Heart right ventricle (tissue), 16 donors: ENCODE data around the gene MCTP1. TPM values are rescaled to one million over a fixed set of nuclear protein-coding genes. Genes with fewer than 3 reads are reported as not detected.

Experiments
- ATAC-seq, 8 donors: fragments of 200-7000 bp; cut with Tn5 transposase; one replicate each; pipeline ENCODE4 v1.9.1; 2020; ENCODE audit warnings: mild to moderate bottlenecking in 8 of 8, moderate library complexity in 8 of 8, moderate number of reproducible peaks in 1 of 8
- DNase-seq, 2 donors: peaks; one replicate each; pipeline ENCODE4 v3.0.0-alpha.2; 2020
- H3K27ac ChIP-seq, 10 donors: fragments of 200-600 bp; sonication (generic) in 2 of 10; one replicate each; pipeline versions ENCODE4 v1.5.0 to v1.8.0; 2020 to 2022; ENCODE audit warnings: mild to moderate bottlenecking in 3 of 10
- H3K27me3 ChIP-seq, 7 donors: fragments of 200-600 bp; one replicate each; pipeline ENCODE4 v1.8.0; 2021 to 2022; ENCODE audit warnings: mild to moderate bottlenecking in 2 of 7
- H3K36me3 ChIP-seq, 9 donors: fragments of 200-600 bp; sonication (generic) in 1 of 9; one replicate each; pipeline versions ENCODE4 v1.5.0 to v1.8.0; 2020 to 2022; ENCODE audit warnings: mild to moderate bottlenecking in 2 of 9
- H3K4me1 ChIP-seq, 9 donors: fragments of 200-600 bp; sonication (generic) in 1 of 9; one replicate each; pipeline versions ENCODE4 v1.5.0 to v1.8.0; 2020 to 2022; ENCODE audit warnings: mild to moderate bottlenecking in 4 of 9
- H3K4me3 ChIP-seq, 10 donors: fragments of 200-600 bp; sonication (generic) in 2 of 10; one replicate each; pipeline versions ENCODE4 v1.5.0 to v1.8.0; 2020 to 2022; ENCODE audit warnings: mild to moderate bottlenecking in 7 of 10, moderate library complexity in 2 of 10
- H3K9me3 ChIP-seq, 11 donors: fragments of 200-600 bp in 10 of 11; sonication (generic) in 2 of 11; one replicate each; pipeline versions ENCODE4 v1.5.0 to v1.8.0; 2013 to 2022; ENCODE audit warnings: mild to moderate bottlenecking in 2 of 11, control low read depth in 1 of 11, moderate library complexity in 1 of 11
- WGBS, 2 donors: extraction: QIAGEN DNeasy Blood & Tissue Kit; methylation state at CpG; one replicate each; pipeline ENCODE4 v1.1.7; 2013; ENCODE audit warnings: inconsistent platforms in 1 of 2; 5-methylcytosine and 5-hydroxymethylcytosine counted together
- intact Hi-C, 10 donors: fragments of 100-400 bp; cut with DNase I; formaldehyde crosslinking; loops; one replicate each; pipeline versions ENCODE4 v1.11.1 to v1.14.2; 2022
- polyA plus RNA-seq, 2 donors: library from polyadenylated mRNA; stranded (reverse); fragments of 200-250 nt; gene quantifications; one replicate each; pipeline ENCODE4 v1.2.3, GENCODE V29; 2013
- total RNA-seq, 10 donors: library from RNA; stranded (reverse); fragmentation: NEBNext Ultra II Directional in 3 of 10; extraction: Animal tissue kit (Norgen Biotek cat#: 25700) in 3 of 10; gene quantifications; one replicate each; pipeline versions ENCODE4 v1.2.1 to v1.2.4, GENCODE V29; 2021 to 2023
- TF ChIP-seq, protein P1 (sequence below), 9 donors: fragments of 200-600 bp; sonication (generic) in 2 of 9; IDR thresholded peaks; one replicate each; pipeline versions ENCODE4 v1.5.0 to v1.8.0; 2021 to 2022; ENCODE audit warnings: antibody characterized with exemption in 9 of 9, mild to moderate bottlenecking in 5 of 9, moderate library complexity in 1 of 9
- donor health status: Arrhythmogenic right ventricular cardiomyopathy.
- donor health status: ischemic (EF 13 %, LVEDD 7.1; RV severe dilation, severe dysfunction).
- donor health status: healthy with polysubstance abuse.
- donor health status: DM: no; HTN: yes; CAD: no.
- donor health status: DM: no; HTN: no; CAD: no.
- donor health status: ischemic (EF 25% LVEDD 6.9; RV normal size, moderate dysfunction).
- donor health status: ischemic (EF 25% LVEDD 5.7; RV mildly dilated, moderate dysfunction).
- donor health status: healthy.
- donor health status: DM: yes; HTN: yes; CAD: no.
- donor health status: Ischemic cardiomyopathy.
- donor health status: ischemic (EF 35%, LVEDD 5.7; RV mildly dilated, moderate dysfunction).
- donor health status: nonischemic (EF 11% LVEDD 7.7; RV severe dilation, severe dysfunction).
- donor health status: DM: yes; HTN: yes; CAD: no.
- donor health status: PGD.
- donor health status: ischemic (EF 29% LVEDD 5.4; RV normal size, mild dysfunction).
- donor health status: nonischemic (EF 23%, LVEDD 6.1; RV moderate dilation, normal function).

The MCTP1 gene
- total and polyA plus RNA-seq, 12 donors, result 1.3 to 19.7 (median 5.3) TPM

DNA sequence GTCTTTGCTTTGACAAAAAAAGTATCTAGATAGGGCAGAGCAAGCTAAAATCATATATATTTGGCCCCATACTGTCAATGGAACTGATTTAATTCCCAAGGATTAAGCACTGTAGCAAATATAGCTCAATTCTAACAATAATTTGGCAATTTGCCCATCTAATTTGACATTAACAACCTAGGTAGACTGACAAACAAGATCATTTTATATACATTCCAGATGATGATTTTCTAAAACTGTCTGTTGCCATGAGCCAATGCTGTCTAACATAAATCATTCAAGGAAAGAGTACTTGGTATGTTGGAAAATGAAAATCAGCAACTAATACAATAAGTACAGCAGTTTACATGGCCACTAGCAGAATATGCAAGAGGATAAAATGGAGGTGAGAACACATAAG, 32.1 kb downstream of the MCTP1 start:
- H3K4me1 ChIP-seq, result no peaks in the 10 kb centered on the region
- H3K4me3 ChIP-seq, result no peak overlapping the region
- TF ChIP-seq, protein P1, sequence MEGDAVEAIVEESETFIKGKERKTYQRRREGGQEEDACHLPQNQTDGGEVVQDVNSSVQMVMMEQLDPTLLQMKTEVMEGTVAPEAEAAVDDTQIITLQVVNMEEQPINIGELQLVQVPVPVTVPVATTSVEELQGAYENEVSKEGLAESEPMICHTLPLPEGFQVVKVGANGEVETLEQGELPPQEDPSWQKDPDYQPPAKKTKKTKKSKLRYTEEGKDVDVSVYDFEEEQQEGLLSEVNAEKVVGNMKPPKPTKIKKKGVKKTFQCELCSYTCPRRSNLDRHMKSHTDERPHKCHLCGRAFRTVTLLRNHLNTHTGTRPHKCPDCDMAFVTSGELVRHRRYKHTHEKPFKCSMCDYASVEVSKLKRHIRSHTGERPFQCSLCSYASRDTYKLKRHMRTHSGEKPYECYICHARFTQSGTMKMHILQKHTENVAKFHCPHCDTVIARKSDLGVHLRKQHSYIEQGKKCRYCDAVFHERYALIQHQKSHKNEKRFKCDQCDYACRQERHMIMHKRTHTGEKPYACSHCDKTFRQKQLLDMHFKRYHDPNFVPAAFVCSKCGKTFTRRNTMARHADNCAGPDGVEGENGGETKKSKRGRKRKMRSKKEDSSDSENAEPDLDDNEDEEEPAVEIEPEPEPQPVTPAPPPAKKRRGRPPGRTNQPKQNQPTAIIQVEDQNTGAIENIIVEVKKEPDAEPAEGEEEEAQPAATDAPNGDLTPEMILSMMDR (IDR thresholded peaks at IDR 0.05), result no peak
- DNase-seq (no peak), ATAC-seq (no peak)
- peaks cover 0 to 11% (median 0%) of the 10 kb centered on the region in 11 donors for H3K9me3 ChIP-seq
- H3K27me3 ChIP-seq, result peaks cover 0 to 3% (median 0%) of the 10 kb centered on the region in 7 donors
- no peak overlapping the region for H3K27ac ChIP-seq
- H3K36me3 ChIP-seq, result no peaks in the 10 kb centered on the region
- intact Hi-C loops, result loop anchor here in 1 of 10 donors (10.0 kb wide), 1 partner anchor 278 kb away; no protein-coding TSS in a partner anchor

GRCh38 chr5:95251185-95251584, 33.7 kb downstream of the MCTP1 start:
- Histone ChIP-seq H3K27me3 (peaks cover 0 to 3% (median 0%) of the 10 kb centered on the region in 7 donors), H3K4me3 (no peak overlapping the region), H3K36me3 (no peaks in the 10 kb centered on the region), H3K27ac (no peak overlapping the region), H3K9me3 (peaks cover 0 to 11% (median 0%) of the 10 kb centered on the region in 11 donors), H3K4me1 (no peaks in the 10 kb centered on the region)
- WGBS, 2 donors, result 78 to 83% methylated on average over 3 of the region's 3 CpGs
- intact Hi-C loops, result loop anchor here in 1 of 10 donors (10.0 kb wide), 1 partner anchor 276 kb away; no protein-coding TSS in a partner anchor
- TF ChIP-seq, protein P1 (IDR thresholded peaks at IDR 0.05), result no peak
- DNase-seq (no peak), ATAC-seq (no peak)

DNA sequence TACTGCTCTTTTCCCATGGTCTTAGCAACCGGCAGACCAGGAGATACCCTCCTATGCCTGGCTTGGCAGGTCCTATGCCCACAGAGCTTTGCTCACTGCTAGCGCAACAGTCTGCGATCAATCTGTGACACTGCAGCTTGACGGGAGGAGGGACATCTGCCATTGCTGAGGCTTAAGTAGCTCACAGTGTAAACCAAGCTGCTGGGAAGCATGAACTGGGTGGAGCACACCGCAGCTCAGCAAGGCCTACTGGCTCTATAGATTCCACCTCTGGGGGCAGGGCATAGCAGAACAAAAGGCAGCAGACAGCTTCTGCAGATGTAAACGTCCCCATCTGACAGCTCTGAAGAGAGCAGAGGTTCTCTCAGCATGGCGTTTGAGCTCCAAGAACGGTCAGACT, 40.4 kb downstream of the MCTP1 start:
- DNase-seq (no peak), ATAC-seq (no peak)
- Histone ChIP-seq H3K27me3 (no peaks in the 10 kb centered on the region), H3K4me1 (no peaks in the 10 kb centered on the region), H3K4me3 (no peak overlapping the region), H3K9me3 (peaks cover 0 to 11% (median 0%) of the 10 kb centered on the region in 11 donors), H3K27ac (no peak overlapping the region), H3K36me3 (no peaks in the 10 kb centered on the region)
- TF ChIP-seq, protein P1 (IDR thresholded peaks at IDR 0.05), result no peak
- intact Hi-C loops, result no loop called here
- WGBS, 2 donors, result 66 to 69% methylated on average over 8 of the region's 8 CpGs

DNA sequence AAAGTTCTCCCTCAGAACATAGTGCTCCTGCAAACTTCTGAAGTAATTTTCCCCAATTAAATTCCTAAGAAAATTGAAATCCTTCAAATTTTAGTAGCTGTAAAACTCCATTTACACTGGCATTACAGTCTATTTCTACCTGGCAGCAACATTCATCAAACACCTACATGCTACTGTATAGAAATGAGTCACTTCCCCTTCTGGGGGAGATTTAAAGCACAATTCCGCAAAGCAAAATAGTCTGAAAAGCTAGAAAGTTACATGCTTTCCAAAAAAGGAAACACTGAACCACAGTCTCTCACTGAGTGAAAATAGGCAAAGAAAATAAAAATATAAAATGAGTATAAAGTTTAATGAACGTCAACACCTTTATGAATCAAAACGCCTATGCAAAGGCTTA, 43.3 kb downstream of the MCTP1 start:
- intact Hi-C loops, result no loop called here
- no peak for DNase-seq
- WGBS, 2 donors, result 73 to 80% methylated on average over 3 of the region's 3 CpGs

More for the DNA sequence above, 43.3 kb downstream of the MCTP1 start:
- Histone ChIP-seq H3K4me3 (no peak overlapping the region), H3K9me3 (no peaks in the 10 kb centered on the region), H3K27ac (no peak overlapping the region), H3K36me3 (no peaks in the 10 kb centered on the region), H3K27me3 (peaks cover 0 to 4% (median 0%) of the 10 kb centered on the region in 7 donors), H3K4me1 (no peaks in the 10 kb centered on the region)
- TF ChIP-seq, protein P1 (IDR thresholded peaks at IDR 0.05), result no peak
- ATAC-seq, result no peak
